ENCODE data around the gene SLC25A10. TPM values are rescaled to one million over a fixed set of nuclear protein-coding genes. Genes with fewer than 3 reads are reported as not detected.

The SLC25A10 gene, protein sequence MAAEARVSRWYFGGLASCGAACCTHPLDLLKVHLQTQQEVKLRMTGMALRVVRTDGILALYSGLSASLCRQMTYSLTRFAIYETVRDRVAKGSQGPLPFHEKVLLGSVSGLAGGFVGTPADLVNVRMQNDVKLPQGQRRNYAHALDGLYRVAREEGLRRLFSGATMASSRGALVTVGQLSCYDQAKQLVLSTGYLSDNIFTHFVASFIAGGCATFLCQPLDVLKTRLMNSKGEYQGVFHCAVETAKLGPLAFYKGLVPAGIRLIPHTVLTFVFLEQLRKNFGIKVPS
- 5.6 and 9.4 TPM in 2 replicates for total RNA-seq

DNA sequence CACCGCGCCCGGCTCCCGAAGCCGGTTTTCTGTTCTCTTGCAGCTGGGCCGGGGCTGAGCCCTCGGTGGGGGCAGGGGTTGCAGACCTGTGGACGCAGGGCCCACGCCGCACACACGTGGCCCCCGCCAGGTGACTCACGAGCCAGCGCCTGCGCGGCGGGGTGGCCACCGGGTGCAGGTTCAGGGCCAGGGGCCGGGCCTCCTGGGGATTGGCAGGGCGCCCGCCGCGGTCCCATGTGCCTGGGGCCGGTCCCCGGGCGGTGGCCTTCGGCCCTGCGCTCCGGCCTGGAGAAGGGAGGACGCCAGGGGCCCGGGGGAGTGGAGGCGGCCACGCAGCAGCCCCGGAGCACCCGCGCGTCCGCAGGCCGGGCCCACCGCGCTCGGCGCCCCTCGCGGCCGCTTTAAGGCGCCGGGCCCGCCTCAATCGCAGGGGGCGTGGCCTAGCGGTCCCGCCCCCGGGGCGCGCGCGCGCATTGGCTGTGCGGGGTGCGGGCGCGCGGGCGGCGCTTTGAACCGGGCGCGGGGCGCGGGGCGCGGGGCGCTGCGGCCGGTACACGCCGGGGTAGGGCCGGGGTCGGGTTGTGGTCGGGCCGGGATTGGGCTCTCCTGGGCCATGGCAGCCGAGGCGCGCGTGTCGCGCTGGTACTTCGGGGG lies at the start of gene SLC25A10:
SLC25A10 (plus strand) TSS at position 471 of the 654 bp plus-strand sequence; CDS start at position 614, 143 bp downstream.

GRCh38 chr17:81666342-81667191 lies 45.5 kb upstream of the SLC25A10 start, which contains the start of the genes CCDC137 and OXLD1:
Gene CCDC137 (plus strand): TSS chr17:81666737. CDS start chr17:81666767, 30 bp downstream.
Gene OXLD1 (minus strand): TSS chr17:81666605. CDS start chr17:81666577, 28 bp downstream.

GRCh38 chr17:81683584-81684441 lies 28.3 kb upstream of the SLC25A10 start, which contains the start of the genes ARL16 and HGS:
Gene ARL16 (minus strand): TSS chr17:81683797. CDS start chr17:81683753, 44 bp downstream.
Gene HGS (plus strand): TSS chr17:81684011. CDS start chr17:81684067, 56 bp downstream.

DNA sequence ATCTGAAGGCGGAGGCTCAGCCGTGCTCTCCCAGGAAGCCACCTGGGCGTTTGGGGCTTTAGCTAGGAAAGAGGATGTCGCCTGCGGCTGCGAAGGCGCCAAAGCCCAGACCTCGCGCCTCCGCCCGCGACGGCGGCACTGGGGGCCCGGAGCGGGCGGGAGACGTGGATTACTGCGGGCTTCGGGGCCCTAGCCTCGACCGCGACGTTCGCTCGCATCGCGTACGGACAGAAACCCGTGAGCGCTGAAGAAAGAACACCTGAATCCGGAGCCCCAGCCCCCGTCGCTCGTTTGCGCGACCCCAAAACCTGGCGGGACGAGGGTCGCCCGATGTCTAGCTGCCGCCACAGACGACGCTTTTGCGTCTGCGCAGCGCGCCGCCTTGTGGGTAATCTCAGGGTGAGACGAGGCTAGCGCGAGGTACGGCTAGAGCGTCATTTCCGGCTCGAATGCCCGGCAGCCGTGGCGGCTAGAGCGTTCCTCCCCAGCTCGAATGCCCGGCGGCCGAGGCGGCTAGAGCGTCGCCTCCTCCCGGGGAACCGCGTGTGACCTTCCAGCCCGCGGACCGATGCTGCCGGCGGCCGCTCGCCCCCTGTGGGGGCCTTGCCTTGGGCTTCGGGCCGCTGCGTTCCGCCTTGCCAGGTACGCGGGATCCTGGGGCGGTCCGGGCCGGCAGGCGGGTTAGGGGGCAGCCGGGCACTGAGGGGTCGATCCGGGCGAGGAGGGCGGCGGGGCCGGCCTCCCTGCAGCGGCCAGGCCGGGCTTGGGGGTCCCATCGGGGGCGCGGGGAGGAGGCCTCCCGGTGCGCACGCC lies 8.9 kb upstream of the SLC25A10 start, which contains the start of gene MRPL12:
MRPL12 (plus strand) TSS at position 434 of the 813 bp plus-strand sequence; CDS start at position 569, 135 bp downstream.

Small RNA genes within 50 kb of the gene (small RNA-seq; reads per million reads assigned to genes)
- gene MIR6786, result 2.1 reads per million, percentile 48 among the genes with 10 or more reads in this experiment

Other genes starting within 250 kb of the SLC25A10 start
- gene ACTG1, start 199.5 kb upstream of the SLC25A10 start, total RNA-seq, result 20,946 and 30,159 TPM in 2 replicates
- 8.9 and 10.0 TPM in 2 replicates for gene FSCN2, start 183.9 kb upstream of the SLC25A10 start, total RNA-seq
- gene FAAP100, start 159.9 kb upstream of the SLC25A10 start, total RNA-seq, result 37.2 and 45.6 TPM in 2 replicates
- 80.4 and 97.5 TPM in 2 replicates for gene NPLOC4, start 75.2 kb upstream of the SLC25A10 start, total RNA-seq
- gene TSPAN10, start 75.1 kb upstream of the SLC25A10 start, total RNA-seq, result 1.9 TPM in 2 replicates
- not detected in 2 replicates for gene PDE6G, start 55.7 kb upstream of the SLC25A10 start, total RNA-seq
- gene OXLD1, start 45.7 kb upstream of the SLC25A10 start, total RNA-seq, result 19.8 and 25.6 TPM in 2 replicates
- 4.9 and 6.8 TPM in 2 replicates for gene CCDC137, start 45.5 kb upstream of the SLC25A10 start, total RNA-seq
- gene ARL16, start 28.5 kb upstream of the SLC25A10 start, total RNA-seq, result 28.9 and 35.6 TPM in 2 replicates
- gene HGS, start 28.3 kb upstream of the SLC25A10 start, total RNA-seq, result 107 and 114 TPM in 2 replicates
- gene MRPL12, start 8.9 kb upstream of the SLC25A10 start, total RNA-seq, result 10.1 and 12.3 TPM in 2 replicates
- gene GCGR, start 91.9 kb downstream of the SLC25A10 start, total RNA-seq, result not detected in 2 replicates
- gene MCRIP1, start 121.0 kb downstream of the SLC25A10 start, total RNA-seq, result 88.6 and 90.3 TPM in 2 replicates
- gene PPP1R27, start 122.8 kb downstream of the SLC25A10 start, total RNA-seq, result not detected in 2 replicates
- gene P4HB, start 148.3 kb downstream of the SLC25A10 start, total RNA-seq, result 1,150 and 1,536 TPM in 2 replicates
- gene ARHGDIA, start 159.1 kb downstream of the SLC25A10 start, total RNA-seq, result 181 and 187 TPM in 2 replicates
- gene ALYREF, start 179.3 kb downstream of the SLC25A10 start, total RNA-seq, result 54.5 and 57.2 TPM in 2 replicates
- gene ANAPC11, start 179.4 kb downstream of the SLC25A10 start, total RNA-seq, result 67.8 and 93.4 TPM in 2 replicates
- gene NPB, start 190.0 kb downstream of the SLC25A10 start, total RNA-seq, result 0.49 and 1.3 TPM in 2 replicates
- 75.6 and 91.4 TPM in 2 replicates for gene PCYT2, start 199.1 kb downstream of the SLC25A10 start, total RNA-seq
- 17.5 and 27.3 TPM in 2 replicates for gene SIRT7, start 205.9 kb downstream of the SLC25A10 start, total RNA-seq
- 27.2 and 33.3 TPM in 2 replicates for gene MAFG, start 215.5 kb downstream of the SLC25A10 start, total RNA-seq
- gene PYCR1, start 225.0 kb downstream of the SLC25A10 start, total RNA-seq, result 130 and 146 TPM in 2 replicates
- not detected in 2 replicates for gene MYADML2, start 234.9 kb downstream of the SLC25A10 start, total RNA-seq
- gene NOTUM, start 248.9 kb downstream of the SLC25A10 start, total RNA-seq, result not detected in 2 replicates

Measured in hair follicle dermal papilla cell (primary cell).